ENCODE results near the gene TMED8.

TMED8 gene

DNA sequence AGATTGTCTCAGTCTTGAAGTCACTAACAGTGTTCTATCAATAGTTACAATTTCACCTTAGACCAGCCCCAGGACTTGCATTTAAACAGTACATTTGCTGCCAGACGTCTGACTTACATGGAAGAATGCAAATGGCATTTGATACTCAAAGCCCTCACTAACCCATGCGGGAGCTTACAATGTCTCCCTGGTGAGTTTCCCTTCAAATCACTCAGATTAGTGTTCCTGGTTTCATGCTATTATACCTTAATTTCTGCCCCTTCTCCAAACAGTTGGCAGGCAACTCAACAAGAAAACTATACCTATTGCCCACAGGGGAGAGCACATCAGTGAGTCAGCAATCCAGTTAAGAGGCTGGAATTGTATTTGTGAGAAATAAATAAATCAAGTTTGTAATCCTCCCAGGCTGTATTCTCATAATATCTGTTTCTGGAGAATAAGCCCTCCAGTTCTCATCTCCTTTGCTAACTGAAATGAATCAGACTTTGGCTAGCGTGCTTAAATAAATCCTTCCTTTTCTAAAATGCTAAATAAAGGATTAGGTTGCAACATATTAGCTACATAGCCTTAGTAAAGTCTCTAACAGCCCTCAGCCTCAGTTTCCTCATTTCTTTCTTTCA lies 32.4 kb downstream of the TMED8 start:
- H3K4ac ChIP-seq (ENCODE audit: low read depth, low read length): no peak overlapping the region
- no peak overlapping the region for H3K18ac ChIP-seq (ENCODE audit: low read length)
- H4K91ac ChIP-seq (ENCODE audit: low read depth, low read length): no peak overlapping the region
- no peak overlapping the region for H2AK5ac ChIP-seq (ENCODE audit: low read length)
- H3K36me3 ChIP-seq (ENCODE audit: control insufficient read depth in 1 of 2, insufficient read depth in 2 of 2, low read length in 2 of 2): peaks cover 4 to 13% of the 10 kb centered on the region in 2 experiments
- H4K12ac ChIP-seq (ENCODE audit: low read depth, low read length): no peak overlapping the region
- H3K23ac ChIP-seq (ENCODE audit: low read length): no peak overlapping the region
- H3K79me2 ChIP-seq (ENCODE audit: control insufficient read depth, insufficient read depth, low read length, poor library complexity): no peaks in the 10 kb centered on the region
- H3K27me3 ChIP-seq (ENCODE audit: insufficient read depth, low read length): no peaks in the 10 kb centered on the region
- no peak overlapping the region for H2BK5ac ChIP-seq (ENCODE audit: low read depth, low read length, poor library complexity)
- no CpG with 5 or more reads among the region's 3 CpGs for WGBS (ENCODE audit: extremely low coverage, insufficient coverage, insufficient read length)
- peaks cover 4% of the 10 kb centered on the region for H3K9me3 ChIP-seq (ENCODE audit: insufficient read depth, low read depth, low read length)
- no peak overlapping the region for H2AFZ ChIP-seq (ENCODE audit: insufficient read depth, low read length, poor library complexity)
- no peaks in the 10 kb centered on the region for H3K79me1 ChIP-seq (ENCODE audit: low read length)
- H3K4me3 ChIP-seq (ENCODE audit: low read depth, low read length): no peak overlapping the region
- no peak overlapping the region for H3K4me2 ChIP-seq (ENCODE audit: low read length)
- no peak overlapping the region for H4K8ac ChIP-seq (ENCODE audit: low read depth, low read length)
- peaks cover 0 to 2% of the 10 kb centered on the region in 2 experiments for H3K4me1 ChIP-seq (ENCODE audit: control insufficient read depth in 1 of 2, insufficient read depth in 2 of 2, low read length in 2 of 2)
- no peak overlapping the region for H3K14ac ChIP-seq (ENCODE audit: low read length)
- H3K27ac ChIP-seq (ENCODE audit: low read depth, low read length): no peak overlapping the region
- no peak overlapping the region for H3K9ac ChIP-seq (ENCODE audit: low read length)
- H2BK120ac ChIP-seq (ENCODE audit: insufficient read depth, low read length, poor library complexity): no peak overlapping the region
- DNase-seq: no peak
- H2BK12ac ChIP-seq (ENCODE audit: low read length): no peak overlapping the region

DNA sequence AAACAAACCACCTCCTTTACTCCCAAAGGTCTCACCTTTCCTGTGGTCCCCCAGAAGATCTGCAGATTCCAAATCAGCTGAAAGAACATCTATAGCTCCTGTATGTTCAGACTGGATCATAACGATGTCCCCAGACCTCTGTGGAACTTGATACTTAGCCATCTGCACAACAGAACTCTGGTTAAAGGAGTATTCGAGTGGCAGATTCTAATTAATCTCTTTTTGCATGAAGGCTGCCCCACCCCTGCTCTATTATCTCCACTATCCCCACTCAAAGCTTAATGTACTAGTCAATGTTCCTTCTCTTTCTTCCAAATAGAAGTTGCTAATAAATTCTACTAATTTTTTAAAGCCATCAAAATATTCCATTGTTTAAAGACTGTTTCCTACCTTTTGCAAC lies 33.2 kb downstream of the TMED8 start:
- no peak overlapping the region for H4K91ac ChIP-seq (ENCODE audit: low read depth, low read length)

DNA sequence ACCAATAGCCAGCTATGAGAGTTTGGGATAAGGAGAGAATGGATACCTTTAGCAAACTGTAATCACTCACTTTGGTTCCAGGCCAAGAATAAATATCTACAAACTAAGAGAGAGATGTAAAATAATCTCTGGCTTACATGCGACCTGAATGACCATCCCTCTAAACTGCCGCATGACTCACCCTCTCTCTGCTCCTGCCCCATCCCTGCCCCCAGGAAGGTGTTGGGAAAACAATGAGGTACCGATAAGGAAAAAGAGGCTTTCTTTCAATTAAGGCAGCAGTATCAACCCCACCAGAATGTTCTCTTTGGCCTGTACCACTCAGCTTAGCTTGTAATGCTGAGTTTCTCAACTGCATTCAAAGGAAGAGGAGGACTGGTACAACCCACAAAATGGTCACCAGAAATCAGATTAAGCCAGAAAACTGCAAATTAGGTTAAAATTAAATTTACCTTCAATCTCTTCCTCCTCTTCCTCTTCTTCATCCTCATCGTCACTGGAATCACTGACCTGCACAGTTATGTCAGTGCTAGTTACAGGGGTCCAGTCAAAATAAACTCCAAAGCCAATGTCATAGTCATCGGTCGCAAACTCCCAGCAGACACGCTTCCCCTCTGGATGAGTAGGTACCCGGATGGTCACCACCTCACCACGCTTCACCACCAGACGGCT lies 34.0 kb downstream of the TMED8 start:
- no peak overlapping the region for H3K18ac ChIP-seq (ENCODE audit: low read length)
- H3K4ac ChIP-seq (ENCODE audit: low read depth, low read length): no peak overlapping the region
- no peak overlapping the region for H3K9ac ChIP-seq (ENCODE audit: low read length)
- H4K91ac ChIP-seq (ENCODE audit: low read depth, low read length): no peak overlapping the region
- H3K4me2 ChIP-seq (ENCODE audit: low read length): no peak overlapping the region
- no CpG with 5 or more reads among the region's 10 CpGs for WGBS (ENCODE audit: extremely low coverage, insufficient coverage, insufficient read length)
- H3K79me1 ChIP-seq (ENCODE audit: low read length): no peaks in the 10 kb centered on the region
- no peaks in the 10 kb centered on the region for H3K79me2 ChIP-seq (ENCODE audit: control insufficient read depth, insufficient read depth, low read length, poor library complexity)
- no peak overlapping the region for H2BK5ac ChIP-seq (ENCODE audit: low read depth, low read length, poor library complexity)
- H3K36me3 ChIP-seq (ENCODE audit: control insufficient read depth in 1 of 2, insufficient read depth in 2 of 2, low read length in 2 of 2): peaks cover 4 to 14% of the 10 kb centered on the region in 2 experiments
- H3K4me3 ChIP-seq (ENCODE audit: low read depth, low read length): no peak overlapping the region
- H4K8ac ChIP-seq (ENCODE audit: low read depth, low read length): no peak overlapping the region
- no peak overlapping the region for H2AFZ ChIP-seq (ENCODE audit: insufficient read depth, low read length, poor library complexity)
- H2BK120ac ChIP-seq (ENCODE audit: insufficient read depth, low read length, poor library complexity): no peak overlapping the region
- no peak overlapping the region for H3K27ac ChIP-seq (ENCODE audit: low read depth, low read length)
- no peak overlapping the region for H3K14ac ChIP-seq (ENCODE audit: low read length)
- no peaks in the 10 kb centered on the region for H3K27me3 ChIP-seq (ENCODE audit: insufficient read depth, low read length)
- no peak overlapping the region for H2BK12ac ChIP-seq (ENCODE audit: low read length)
- H3K9me3 ChIP-seq (ENCODE audit: insufficient read depth, low read depth, low read length): peaks cover 4% of the 10 kb centered on the region
- DNase-seq: no peak
- peaks cover 0 to 2% of the 10 kb centered on the region in 2 experiments for H3K4me1 ChIP-seq (ENCODE audit: control insufficient read depth in 1 of 2, insufficient read depth in 2 of 2, low read length in 2 of 2)
- H2AK5ac ChIP-seq (ENCODE audit: low read length): no peak overlapping the region
- no peak overlapping the region for H3K23ac ChIP-seq (ENCODE audit: low read length)
- H4K12ac ChIP-seq (ENCODE audit: low read depth, low read length): no peak overlapping the region

More for the DNA sequence above, 33.2 kb downstream of the TMED8 start:
- Histone ChIP-seq H3K4ac (ENCODE audit: low read depth, low read length) (no peak overlapping the region), H3K79me1 (ENCODE audit: low read length) (no peaks in the 10 kb centered on the region), H4K8ac (ENCODE audit: low read depth, low read length) (no peak overlapping the region), H2AK5ac (ENCODE audit: low read length) (no peak overlapping the region), H3K23ac (ENCODE audit: low read length) (no peak overlapping the region), H3K27me3 (ENCODE audit: insufficient read depth, low read length) (no peaks in the 10 kb centered on the region), H3K9me3 (ENCODE audit: insufficient read depth, low read depth, low read length) (peaks cover 4% of the 10 kb centered on the region), H3K36me3 (ENCODE audit: control insufficient read depth in 1 of 2, insufficient read depth in 2 of 2, low read length in 2 of 2) (peaks cover 4 to 14% of the 10 kb centered on the region in 2 experiments), H3K4me2 (ENCODE audit: low read length) (no peak overlapping the region), H3K18ac (ENCODE audit: low read length) (no peak overlapping the region), H2BK12ac (ENCODE audit: low read length) (no peak overlapping the region), H2AFZ (ENCODE audit: insufficient read depth, low read length, poor library complexity) (no peak overlapping the region), H3K4me1 (ENCODE audit: control insufficient read depth in 1 of 2, insufficient read depth in 2 of 2, low read length in 2 of 2) (peaks cover 0 to 2% of the 10 kb centered on the region in 2 experiments), H2BK120ac (ENCODE audit: insufficient read depth, low read length, poor library complexity) (no peak overlapping the region), H2BK5ac (ENCODE audit: low read depth, low read length, poor library complexity) (no peak overlapping the region), H4K12ac (ENCODE audit: low read depth, low read length) (no peak overlapping the region), H3K14ac (ENCODE audit: low read length) (no peak overlapping the region), H3K9ac (ENCODE audit: low read length) (no peak overlapping the region), H3K79me2 (ENCODE audit: control insufficient read depth, insufficient read depth, low read length, poor library complexity) (no peaks in the 10 kb centered on the region), H3K4me3 (ENCODE audit: low read depth, low read length) (no peak overlapping the region), H3K27ac (ENCODE audit: low read depth, low read length) (no peak overlapping the region)
- WGBS (ENCODE audit: extremely low coverage, insufficient coverage, insufficient read length): no CpG with 5 or more reads among the region's 2 CpGs
- no peak for DNase-seq

DNA sequence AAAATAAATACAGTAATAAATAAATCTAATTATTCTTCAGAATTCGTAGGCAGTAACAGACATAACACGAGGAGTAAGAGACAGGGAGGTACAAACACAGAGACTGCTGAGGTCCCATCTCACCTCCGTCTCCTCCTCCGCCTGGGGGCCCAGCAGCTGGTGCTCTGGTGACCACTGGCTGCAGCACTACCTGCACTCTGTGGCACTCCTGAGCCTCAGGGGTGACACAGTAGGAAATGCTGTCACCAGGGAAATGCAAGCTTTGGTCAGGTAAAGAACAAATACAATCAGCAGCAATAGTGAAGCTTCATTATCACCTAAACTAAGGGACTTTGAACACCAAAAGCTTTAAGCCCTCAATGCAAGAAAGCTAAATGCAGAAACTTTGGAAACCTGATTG lies 36.5 kb downstream of the TMED8 start:
- Histone ChIP-seq H3K27me3 (ENCODE audit: insufficient read depth, low read length) (no peaks in the 10 kb centered on the region), H3K36me3 (ENCODE audit: control insufficient read depth in 1 of 2, insufficient read depth in 2 of 2, low read length in 2 of 2) (peaks cover 6 to 14% of the 10 kb centered on the region in 2 experiments), H4K8ac (ENCODE audit: low read depth, low read length) (no peak overlapping the region), H3K14ac (ENCODE audit: low read length) (no peak overlapping the region), H2BK120ac (ENCODE audit: insufficient read depth, low read length, poor library complexity) (no peak overlapping the region), H3K18ac (ENCODE audit: low read length) (no peak overlapping the region), H3K23ac (ENCODE audit: low read length) (no peak overlapping the region), H3K4me3 (ENCODE audit: low read depth, low read length) (no peak overlapping the region), H4K91ac (ENCODE audit: low read depth, low read length) (no peak overlapping the region), H3K79me1 (ENCODE audit: low read length) (no peaks in the 10 kb centered on the region), H3K9me3 (ENCODE audit: insufficient read depth, low read depth, low read length) (peaks cover 4% of the 10 kb centered on the region), H3K79me2 (ENCODE audit: control insufficient read depth, insufficient read depth, low read length, poor library complexity) (no peaks in the 10 kb centered on the region), H3K4me2 (ENCODE audit: low read length) (no peak overlapping the region), H3K4me1 (ENCODE audit: control insufficient read depth in 1 of 2, insufficient read depth in 2 of 2, low read length in 2 of 2) (peaks cover 0 to 2% of the 10 kb centered on the region in 2 experiments), H3K4ac (ENCODE audit: low read depth, low read length) (no peak overlapping the region), H2BK12ac (ENCODE audit: low read length) (no peak overlapping the region), H4K12ac (ENCODE audit: low read depth, low read length) (no peak overlapping the region), H2BK5ac (ENCODE audit: low read depth, low read length, poor library complexity) (no peak overlapping the region), H2AFZ (ENCODE audit: insufficient read depth, low read length, poor library complexity) (no peak overlapping the region), H3K9ac (ENCODE audit: low read length) (no peak overlapping the region), H2AK5ac (ENCODE audit: low read length) (no peak overlapping the region), H3K27ac (ENCODE audit: low read depth, low read length) (no peak overlapping the region)
- no CpG with 5 or more reads among the region's 4 CpGs for WGBS (ENCODE audit: extremely low coverage, insufficient coverage, insufficient read length)
- DNase-seq: no peak

All from trophoblast cell (in vitro differentiated cells and primary cell).